ENCODE results near the gene GNAQ. TPM values are rescaled to one million over a fixed set of nuclear protein-coding genes. Genes with fewer than 3 reads are reported as not detected.
"Not testable (repeated sequence)": the region's sequence is repeated elsewhere in the genome, so short reads cannot be mapped to it uniquely, and the experiment has no call there.

GNAQ gene
- total RNA-seq, 5 donors from 2014 or later (not counting 1 experiment from before 2014, with no cell fraction given), result 29.3 to 48.4 (median 38.3) TPM

- no peak for DNase-seq
- peaks cover 0 to 6% (median 0%) of the 10 kb centered on the region in 3 donors for H3K9me3 Mint-ChIP-seq
- H3K27me3 Mint-ChIP-seq, result no peaks in the 10 kb centered on the region
- H3K9me3 ChIP-seq, result no peaks in the 10 kb centered on the region
- H3K4me3 ChIP-seq (ENCODE audit: control insufficient read depth in 1 of 2, extremely low read depth in 1 of 2, low read length in 1 of 2), result no peak overlapping the region
- H3K4me1 Mint-ChIP-seq, result peaks cover 0 to 15% (median 9%) of the 10 kb centered on the region in 3 donors
- H3K36me3 ChIP-seq (ENCODE audit: control insufficient read depth in 2 of 2, extremely low read depth in 1 of 2, insufficient read depth in 1 of 2, low read length in 1 of 2), result no peaks in the 10 kb centered on the region
- no peaks in the 10 kb centered on the region for H3K27me3 ChIP-seq (replicated peaks in 1 of 2; ENCODE audit: control insufficient read depth in 2 of 2, extremely low read depth in 1 of 2, insufficient read depth in 2 of 2, low read length in 1 of 2)
- POLR2A ChIA-PET, result no interaction called here
- CTCF ChIA-PET, result interaction anchor here (0.7 kb wide), 2 partner anchors 10 to 157 kb away, joined by 3 read pairs; no protein-coding TSS in a partner anchor
- WGBS (ENCODE audit: insufficient coverage), result no CpG with 5 or more reads among the region's 5 CpGs
- H3K27ac ChIP-seq (ENCODE audit: low read length), result no peak overlapping the region
- H3K4me1 ChIP-seq (ENCODE audit: control insufficient read depth in 1 of 2, extremely low read depth in 1 of 2, insufficient read depth in 2 of 2, low read length in 2 of 2), result no peaks in the 10 kb centered on the region
- peaks cover 39% of the 10 kb centered on the region for H3K36me3 Mint-ChIP-seq
- no peak overlapping the region for H3K4me3 Mint-ChIP-seq
- H3K27ac Mint-ChIP-seq, result no peak overlapping the region
- ATAC-seq (replicated peaks in 1 of 4), result no peak
These were observed 262.4 kb downstream of the GNAQ start for GRCh38 chr9:77769246-77769645.

DNA sequence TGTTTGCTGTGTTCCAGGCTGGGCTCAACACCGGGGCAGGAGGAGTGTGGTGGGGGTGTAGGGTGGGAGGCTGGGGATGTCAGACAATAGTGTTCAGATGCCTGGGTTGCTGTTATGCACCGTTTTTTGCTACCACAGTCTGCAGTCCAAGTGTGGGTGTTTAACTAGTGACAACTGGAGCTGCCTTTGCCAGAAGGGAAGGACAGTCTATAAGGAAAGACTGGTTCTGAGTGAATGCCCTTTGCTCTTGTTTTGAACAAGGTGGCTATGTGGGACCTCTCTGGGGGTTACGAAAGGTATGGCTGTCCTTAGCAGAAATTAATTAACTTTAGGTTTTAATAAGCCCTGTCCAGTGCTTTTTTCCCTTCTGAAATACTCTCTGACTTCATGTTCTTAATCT lies 265.0 kb downstream of the GNAQ start:
- no peak for ATAC-seq (replicated peaks in 1 of 4)
- POLR2A ChIA-PET, result no interaction called here

GRCh38 chr9:77765781-77766259 lies 265.8 kb downstream of the GNAQ start:
- peaks cover 33% of the 10 kb centered on the region for H3K36me3 Mint-ChIP-seq
- Histone ChIP-seq H3K36me3 (ENCODE audit: control insufficient read depth in 2 of 2, extremely low read depth in 1 of 2, insufficient read depth in 1 of 2, low read length in 1 of 2) (no peaks in the 10 kb centered on the region), H3K9me3 (no peaks in the 10 kb centered on the region), H3K27ac (ENCODE audit: low read length) (no peak overlapping the region), H3K27me3 (replicated peaks in 1 of 2; ENCODE audit: control insufficient read depth in 2 of 2, extremely low read depth in 1 of 2, insufficient read depth in 2 of 2, low read length in 1 of 2) (no peaks in the 10 kb centered on the region), H3K4me1 (ENCODE audit: control insufficient read depth in 1 of 2, extremely low read depth in 1 of 2, insufficient read depth in 2 of 2, low read length in 2 of 2) (no peaks in the 10 kb centered on the region), H3K4me3 (ENCODE audit: control insufficient read depth in 1 of 2, extremely low read depth in 1 of 2, low read length in 1 of 2) (no peak overlapping the region)
- H3K9me3 Mint-ChIP-seq, result peaks cover 0 to 6% (median 0%) of the 10 kb centered on the region in 3 donors
- CTCF ChIA-PET, result no interaction called here
- H3K27ac Mint-ChIP-seq, result no peak overlapping the region
- ATAC-seq (replicated peaks in 1 of 4) (no peak), DNase-seq (no peak)
- H3K4me3 Mint-ChIP-seq, result no peak overlapping the region
- POLR2A ChIA-PET, result interaction anchor here in 1 of 2 donors (0.5 kb wide), 1 partner anchor 230 kb away, joined by 5 read pairs; no protein-coding TSS in a partner anchor
- H3K27me3 Mint-ChIP-seq, result no peaks in the 10 kb centered on the region
- no CpG with 5 or more reads among the region's 2 CpGs for WGBS (ENCODE audit: insufficient coverage)
- H3K4me1 Mint-ChIP-seq, result peaks cover 0 to 9% (median 0%) of the 10 kb centered on the region in 3 donors

More for the DNA sequence above, 265.0 kb downstream of the GNAQ start:
- H3K36me3 Mint-ChIP-seq, result peaks cover 35% of the 10 kb centered on the region
- no peak overlapping the region for H3K27ac Mint-ChIP-seq
- Histone ChIP-seq H3K27me3 (replicated peaks in 1 of 2; ENCODE audit: control insufficient read depth in 2 of 2, extremely low read depth in 1 of 2, insufficient read depth in 2 of 2, low read length in 1 of 2) (no peaks in the 10 kb centered on the region), H3K9me3 (no peaks in the 10 kb centered on the region), H3K36me3 (ENCODE audit: control insufficient read depth in 2 of 2, extremely low read depth in 1 of 2, insufficient read depth in 1 of 2, low read length in 1 of 2) (no peaks in the 10 kb centered on the region), H3K27ac (ENCODE audit: low read length) (no peak overlapping the region), H3K4me3 (ENCODE audit: control insufficient read depth in 1 of 2, extremely low read depth in 1 of 2, low read length in 1 of 2) (no peak overlapping the region), H3K4me1 (ENCODE audit: control insufficient read depth in 1 of 2, extremely low read depth in 1 of 2, insufficient read depth in 2 of 2, low read length in 2 of 2) (no peaks in the 10 kb centered on the region)
- WGBS (ENCODE audit: insufficient coverage), result 83% methylated on average over 3 of the region's 3 CpGs
- DNase-seq, result no peak
- H3K4me1 Mint-ChIP-seq, result peaks cover 0 to 9% (median 7%) of the 10 kb centered on the region in 3 donors
- CTCF ChIA-PET, result no interaction called here
- peaks cover 0 to 6% (median 0%) of the 10 kb centered on the region in 3 donors for H3K9me3 Mint-ChIP-seq
- no peak overlapping the region for H3K4me3 Mint-ChIP-seq
- no peaks in the 10 kb centered on the region for H3K27me3 Mint-ChIP-seq

DNA sequence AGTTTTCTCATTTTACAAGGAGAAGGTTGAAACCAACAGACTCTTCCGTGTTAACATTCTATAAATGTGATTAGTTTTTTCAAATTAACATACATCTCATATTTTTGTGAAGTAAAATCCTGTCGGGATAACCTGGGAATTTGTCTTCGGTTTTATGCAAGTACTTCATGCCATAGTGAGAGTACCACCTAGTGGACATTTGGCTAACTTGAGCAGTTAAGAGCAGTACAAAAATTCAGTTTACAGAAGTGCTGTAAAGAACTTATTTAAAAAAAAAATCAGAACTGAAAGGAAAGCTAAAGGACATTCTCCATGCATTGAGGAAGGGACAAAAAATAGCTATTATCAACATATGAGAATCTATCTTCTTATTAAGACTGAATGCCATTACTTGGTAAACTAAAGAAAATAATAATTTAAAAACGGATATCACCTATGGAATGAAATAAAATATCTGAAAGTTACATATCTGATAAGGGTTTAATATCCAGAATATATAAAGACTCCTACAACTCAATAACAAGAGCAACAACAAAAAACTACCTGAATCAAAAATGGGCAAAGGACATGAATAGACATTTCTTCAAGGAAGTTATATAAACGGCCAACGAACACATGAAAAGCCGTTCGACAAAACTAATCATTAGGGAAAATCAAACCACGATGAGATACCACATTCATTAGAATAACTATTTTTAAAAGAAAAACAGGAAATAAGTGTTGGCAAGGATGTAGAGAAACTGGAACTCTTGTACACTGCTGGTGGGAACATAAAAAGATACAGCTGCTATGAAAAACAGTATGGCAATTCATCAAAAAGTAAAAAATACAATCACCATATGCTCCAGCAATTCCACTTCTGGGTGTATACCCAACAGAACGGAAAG lies 266.5 kb downstream of the GNAQ start:
- DNase-seq, result peak in 1 of 35 experiments; percentile 9
- no peaks in the 10 kb centered on the region for H3K27me3 ChIP-seq (replicated peaks in 1 of 2; ENCODE audit: control insufficient read depth in 2 of 2, extremely low read depth in 1 of 2, insufficient read depth in 2 of 2, low read length in 1 of 2)
- H3K9me3 ChIP-seq, result no peaks in the 10 kb centered on the region
- peaks cover 0 to 9% (median 0%) of the 10 kb centered on the region in 3 donors for H3K4me1 Mint-ChIP-seq
- H3K27ac Mint-ChIP-seq, result no peak overlapping the region
- peaks cover 0 to 6% (median 0%) of the 10 kb centered on the region in 3 donors for H3K9me3 Mint-ChIP-seq
- H3K36me3 Mint-ChIP-seq, result peaks cover 28% of the 10 kb centered on the region
- no peaks in the 10 kb centered on the region for H3K27me3 Mint-ChIP-seq
- no peak for ATAC-seq (replicated peaks in 1 of 4)
- no peak overlapping the region for H3K4me3 Mint-ChIP-seq
- H3K4me1 ChIP-seq (ENCODE audit: control insufficient read depth in 1 of 2, extremely low read depth in 1 of 2, insufficient read depth in 2 of 2, low read length in 2 of 2), result no peaks in the 10 kb centered on the region
- no peak overlapping the region for H3K27ac ChIP-seq (ENCODE audit: low read length)
- no peak overlapping the region for H3K4me3 ChIP-seq (ENCODE audit: control insufficient read depth in 1 of 2, extremely low read depth in 1 of 2, low read length in 1 of 2)
- ChIA-PET CTCF (interaction anchor here in 1 of 2 donors (0.7 to 1.7 kb wide), 2 partner anchors 14 to 17 kb away, joined by 3 to 5 read pairs; no protein-coding TSS in a partner anchor), POLR2A (no interaction called here)
- no CpG with 5 or more reads among the region's 10 CpGs for WGBS (ENCODE audit: insufficient coverage)
- no peaks in the 10 kb centered on the region for H3K36me3 ChIP-seq (ENCODE audit: control insufficient read depth in 2 of 2, extremely low read depth in 1 of 2, insufficient read depth in 1 of 2, low read length in 1 of 2)

DNA sequence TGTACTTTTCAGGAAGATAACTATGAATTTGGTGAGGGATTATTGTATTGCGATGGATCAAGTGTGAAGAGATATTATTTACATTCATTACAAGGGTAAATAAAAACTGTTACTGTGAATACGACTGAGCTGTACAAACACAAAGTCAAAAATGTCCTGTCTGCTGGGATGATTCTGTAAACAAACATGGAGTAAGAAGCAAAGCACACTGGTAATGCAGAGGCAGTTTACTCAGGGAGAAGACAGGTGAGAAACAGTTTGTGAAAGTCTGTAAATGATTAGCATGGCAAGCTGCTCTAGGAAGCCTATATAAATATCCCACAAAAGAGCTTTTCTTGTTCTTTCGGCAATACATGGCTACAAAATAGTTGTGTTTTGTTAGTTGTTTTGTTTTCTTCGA lies 268.0 kb downstream of the GNAQ start:
- H3K9me3 Mint-ChIP-seq, result peaks cover 0 to 6% (median 0%) of the 10 kb centered on the region in 3 donors
- WGBS (ENCODE audit: insufficient coverage), result no CpG with 5 or more reads among the region's 4 CpGs

DNA sequence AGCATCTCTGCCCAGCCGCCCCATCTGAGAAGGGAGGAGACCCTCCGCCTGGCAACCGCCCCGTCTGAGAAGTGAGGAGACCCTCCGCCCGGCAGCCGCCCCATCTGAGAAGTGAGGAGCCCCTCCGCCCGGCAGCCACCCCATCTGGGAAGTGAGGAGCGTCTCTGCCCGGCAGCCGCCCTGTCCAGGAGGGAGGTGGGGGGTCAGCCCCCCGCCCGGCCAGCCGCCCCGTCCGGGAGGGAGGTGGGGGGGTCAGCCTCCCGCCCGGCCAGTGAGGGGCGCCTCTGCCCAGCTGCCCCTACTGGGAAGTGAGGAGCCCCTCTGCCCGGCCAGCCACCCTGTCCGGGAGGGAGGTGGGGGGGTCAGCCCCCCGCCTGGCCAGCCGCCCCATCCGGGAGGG lies 270.7 kb downstream of the GNAQ start:
- ATAC-seq (replicated peaks in 1 of 4); H3K4me1 ChIP-seq (ENCODE audit: control insufficient read depth in 1 of 2, extremely low read depth in 1 of 2, insufficient read depth in 2 of 2, low read length in 2 of 2); H3K27me3 Mint-ChIP-seq; H3K27me3 ChIP-seq (replicated peaks in 1 of 2; ENCODE audit: control insufficient read depth in 2 of 2, extremely low read depth in 1 of 2, insufficient read depth in 2 of 2, low read length in 1 of 2); H3K36me3 ChIP-seq (ENCODE audit: control insufficient read depth in 2 of 2, extremely low read depth in 1 of 2, insufficient read depth in 1 of 2, low read length in 1 of 2); POLR2A ChIA-PET; H3K4me3 Mint-ChIP-seq; H3K4me1 Mint-ChIP-seq; H3K27ac ChIP-seq (ENCODE audit: low read length); H3K27ac Mint-ChIP-seq; H3K4me3 ChIP-seq (ENCODE audit: control insufficient read depth in 1 of 2, extremely low read depth in 1 of 2, low read length in 1 of 2); DNase-seq; CTCF ChIA-PET; H3K9me3 ChIP-seq: not testable (repeated sequence)
- Mint-ChIP-seq H3K36me3 (peaks cover 36% of the 10 kb centered on the region), H3K9me3 (peaks cover 0 to 16% (median 4%) of the 10 kb centered on the region in 3 donors)
- no CpG with 5 or more reads among the region's 25 CpGs for WGBS (ENCODE audit: insufficient coverage)

More for the DNA sequence above, 268.0 kb downstream of the GNAQ start:
- POLR2A ChIA-PET, result interaction anchor here in 1 of 2 donors (0.6 kb wide), 2 partner anchors 346 to 474 kb away, joined by 4 to 9 read pairs; no protein-coding TSS in a partner anchor
- no peak for ATAC-seq (replicated peaks in 1 of 4)
- H3K27ac Mint-ChIP-seq, result no peak overlapping the region
- no peaks in the 10 kb centered on the region for H3K36me3 ChIP-seq (ENCODE audit: control insufficient read depth in 2 of 2, extremely low read depth in 1 of 2, insufficient read depth in 1 of 2, low read length in 1 of 2)
- DNase-seq, result no peak
- no peaks in the 10 kb centered on the region for H3K9me3 ChIP-seq
- CTCF ChIA-PET, result no interaction called here
- H3K27me3 Mint-ChIP-seq, result no peaks in the 10 kb centered on the region
- no peak overlapping the region for H3K4me3 Mint-ChIP-seq
- no peak overlapping the region for H3K27ac ChIP-seq (ENCODE audit: low read length)
- peaks cover 28% of the 10 kb centered on the region for H3K36me3 Mint-ChIP-seq
- peaks cover 0 to 9% (median 2%) of the 10 kb centered on the region in 3 donors for H3K4me1 Mint-ChIP-seq
- no peaks in the 10 kb centered on the region for H3K4me1 ChIP-seq (ENCODE audit: control insufficient read depth in 1 of 2, extremely low read depth in 1 of 2, insufficient read depth in 2 of 2, low read length in 2 of 2)
- H3K27me3 ChIP-seq (replicated peaks in 1 of 2; ENCODE audit: control insufficient read depth in 2 of 2, extremely low read depth in 1 of 2, insufficient read depth in 2 of 2, low read length in 1 of 2), result no peaks in the 10 kb centered on the region
- H3K4me3 ChIP-seq (ENCODE audit: control insufficient read depth in 1 of 2, extremely low read depth in 1 of 2, low read length in 1 of 2), result no peak overlapping the region
